Common myeloid progenitor, CD34-positive (primary cell): Measurements from ENCODE around the gene CTDSP2.

Experiments used
- CTCF ChIA-PET: fragments of 350-600 bp; sonication (Branson Sonifier 250); formaldehyde crosslinking; loops from one replicate; lab custom pipeline; 2021; ENCODE audit warnings: antibody characterized with exemption; lab: Charles Lee
- POLR2A ChIA-PET: fragments of 350-600 bp; sonication (Branson Sonifier 250); formaldehyde crosslinking; loops from one replicate; lab custom pipeline; 2021; ENCODE audit warnings: antibody characterized with exemption; lab: Charles Lee
- DNase-seq, 3 donors: peaks; one replicate each; pipeline versions ENCODE4 v3.0.0 to v3.0.0-alpha.2; 2013
- H3K27ac ChIP-seq, 2 experiments: 1 replicate in 1 of 2; 2 replicates in 1 of 2; pipeline ENCODE4 v1.7.0; 2013; ENCODE audit warnings: inconsistent platforms in 2 of 2, low read length in 2 of 2, mild to moderate bottlenecking in 2 of 2, low read depth in 1 of 2, moderate library complexity in 1 of 2; ENCODE audit not compliant: severe bottlenecking in 2 of 2, insufficient read depth in 1 of 2, poor library complexity in 1 of 2
- H3K27me3 ChIP-seq, 5 experiments: replicated peaks in 2 of 5; 1 replicate in 3 of 5; 2 replicates in 2 of 5; pipeline versions ENCODE4 v1.6.1 to v1.7.0; 2013; ENCODE audit warnings: low read length in 4 of 5, mild to moderate bottlenecking in 2 of 5, moderate library complexity in 2 of 5, inconsistent platforms in 1 of 5; ENCODE audit not compliant: insufficient read depth in 5 of 5, control insufficient read depth in 4 of 5
- H3K36me3 ChIP-seq, 4 experiments: 1 replicate in 2 of 4; 2 replicates in 2 of 4; pipeline versions ENCODE4 v1.6.1 to v1.7.0; 2013; ENCODE audit warnings: low read length in 3 of 4, control low read depth in 1 of 4, mild to moderate bottlenecking in 1 of 4; ENCODE audit not compliant: control insufficient read depth in 4 of 4, insufficient read depth in 4 of 4
- H3K4me1 ChIP-seq, 4 experiments: 1 replicate in 3 of 4; 2 replicates in 1 of 4; pipeline versions ENCODE4 v1.6.1 to v1.7.1; 2013; ENCODE audit warnings: low read length in 3 of 4, mild to moderate bottlenecking in 3 of 4, control low read depth in 1 of 4, inconsistent platforms in 1 of 4, moderate library complexity in 1 of 4; ENCODE audit not compliant: control insufficient read depth in 4 of 4, insufficient read depth in 4 of 4; ENCODE audit errors: control extremely low read depth in 1 of 4
- H3K4me3 ChIP-seq, 7 experiments: 1 replicate in 4 of 7; 2 replicates in 3 of 7; pipeline versions ENCODE4 v1.5.1 to v1.7.0; 2013; ENCODE audit warnings: mild to moderate bottlenecking in 7 of 7, low read length in 6 of 7, moderate library complexity in 6 of 7, inconsistent platforms in 2 of 7, low read depth in 2 of 7, control low read depth in 1 of 7; ENCODE audit not compliant: insufficient read depth in 4 of 7, control insufficient read depth in 1 of 7; ENCODE audit errors: extremely low read depth in 1 of 7
- H3K9me3 ChIP-seq, 5 experiments: 1 replicate in 4 of 5; 2 replicates in 1 of 5; pipeline versions ENCODE4 v1.6.1 to v1.7.1; 2013; ENCODE audit warnings: low read length in 4 of 5, mild to moderate bottlenecking in 2 of 5, inconsistent platforms in 1 of 5, low read depth in 1 of 5, moderate library complexity in 1 of 5; ENCODE audit not compliant: control insufficient read depth in 4 of 5, insufficient read depth in 2 of 5; ENCODE audit errors: control extremely low read depth in 1 of 5
- WGBS: methylation state at CpG from one replicate; pipeline ENCODE4 v1.1.5; 2013; ENCODE audit not compliant: insufficient coverage; 5-methylcytosine and 5-hydroxymethylcytosine counted together

CTDSP2 gene

DNA sequence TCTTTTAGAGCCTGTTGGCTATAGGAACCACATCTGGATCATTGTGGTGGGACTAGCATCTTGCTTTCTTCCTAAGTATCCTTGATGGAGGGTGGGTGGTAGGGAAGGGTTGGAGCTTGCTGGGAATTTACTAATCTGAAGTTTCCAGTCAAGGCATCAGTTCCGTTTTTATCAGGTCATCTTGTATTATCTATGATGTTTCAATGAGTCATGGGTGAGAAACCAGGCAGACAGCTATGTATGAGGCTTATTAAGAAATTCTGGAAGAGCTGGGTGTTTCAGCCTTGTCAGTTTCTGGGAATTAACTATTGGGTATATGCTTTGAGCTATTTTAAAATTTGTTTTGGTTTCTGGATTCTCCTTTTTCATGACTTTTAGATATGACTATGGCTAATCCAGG, 52.6 kb downstream of the CTDSP2 start:
- DNase-seq, result no peak
- ChIA-PET CTCF (interaction anchor here (1.2 to 3.6 kb wide), 7 partner anchors 9 to 26 kb away, joined by 3 to 19 read pairs (median 5); partner anchors contain the start of genes AVIL and TSFM), POLR2A (interaction anchor here (0.6 kb wide), 1 partner anchor 72 kb away, joined by 3 read pairs; no protein-coding TSS in a partner anchor)
- Histone ChIP-seq H3K27ac (no peak overlapping the region), H3K4me1 (peaks cover 0 to 7% (median 0%) of the 10 kb centered on the region in 4 experiments), H3K36me3 (peaks cover 21 to 66% (median 48%) of the 10 kb centered on the region in 4 experiments), H3K9me3 (no peaks in the 10 kb centered on the region), H3K27me3 (no peaks in the 10 kb centered on the region), H3K4me3 (no peak overlapping the region)
- 71% methylated on average over 1 of the region's 1 CpG for WGBS

DNA sequence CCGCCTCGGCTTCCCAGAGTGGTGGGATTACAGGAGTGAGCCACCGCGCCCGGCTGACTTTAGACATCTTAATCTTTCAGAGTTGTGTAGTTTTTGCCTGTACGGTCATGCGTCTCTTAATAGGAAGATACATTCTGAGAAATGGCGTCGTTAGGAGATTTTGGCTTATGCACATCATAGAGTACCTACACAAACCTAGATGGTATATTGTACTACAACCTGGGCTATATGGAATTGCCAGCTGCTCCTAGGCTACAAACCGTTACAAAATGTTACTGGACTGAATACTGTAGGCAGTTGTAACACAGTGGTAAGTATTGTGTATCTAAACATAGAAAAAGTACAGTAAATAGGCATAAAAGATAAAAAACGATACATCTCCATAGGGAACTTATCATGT, 62.7 kb downstream of the CTDSP2 start:
- Histone ChIP-seq H3K36me3 (peaks cover 13 to 37% (median 28%) of the 10 kb centered on the region in 4 experiments), H3K4me3 (peak overlapping the region in 2 of 7 experiments; percentile 96 to 99), H3K9me3 (no peaks in the 10 kb centered on the region), H3K27ac (no peak overlapping the region), H3K4me1 (peaks cover 9 to 34% (median 31%) of the 10 kb centered on the region in 4 experiments), H3K27me3 (no peaks in the 10 kb centered on the region)
- no peak for DNase-seq
- ChIA-PET POLR2A (no interaction called here), CTCF (interaction anchor here (0.7 to 2.6 kb wide), 11 partner anchors 10 to 122 kb away, joined by 3 to 14 read pairs (median 5); partner anchors contain the start of genes AVIL and CYP27B1)
- 100% methylated on average over 5 of the region's 11 CpGs for WGBS

- Histone ChIP-seq H3K27me3 (no peaks in the 10 kb centered on the region), H3K27ac (peak overlapping the region; percentile 75 to 91), H3K9me3 (no peaks in the 10 kb centered on the region), H3K4me1 (peaks cover 9 to 34% (median 31%) of the 10 kb centered on the region in 4 experiments), H3K36me3 (peaks cover 10 to 36% (median 25%) of the 10 kb centered on the region in 4 experiments), H3K4me3 (peak overlapping the region in 6 of 7 experiments; percentile 93 to 100 (median 98))
- WGBS, result 97% methylated on average over 5 of the region's 12 CpGs
- CTCF ChIA-PET, result interaction anchor here (0.7 to 2.7 kb wide), 18 partner anchors 11 to 151 kb away, joined by 3 to 18 read pairs (median 4); partner anchors contain the start of genes AVIL, CYP27B1, EEF1AKMT3 and METTL1
- no peak for DNase-seq
- POLR2A ChIA-PET, result interaction anchor here (1.3 kb wide), 1 partner anchor 11 kb away, joined by 8 read pairs; the partner anchor contains the start of genes EEF1AKMT3 and METTL1
These were observed 63.1 kb downstream of the CTDSP2 start for GRCh38 chr12:57783466-57783801.

GRCh38 chr12:57782608-57783465, 63.7 kb downstream of the CTDSP2 start, which contains the start of gene TSFM:
TSS of gene TSFM (plus strand) at chr12:57782787. CDS start at chr12:57782802, 15 bp downstream.
- H3K36me3 ChIP-seq, result peaks cover 10 to 36% (median 23%) of the 10 kb centered on the region in 4 experiments
- H3K27me3 ChIP-seq, result no peaks in the 10 kb centered on the region
- peak within 1 kb of the TSS; percentile 93 to 100 (median 99) for H3K4me3 ChIP-seq
- H3K4me1 ChIP-seq, result peaks cover 9 to 34% (median 31%) of the 10 kb centered on the region in 4 experiments
- 1% methylated on average over 44 of the region's 45 CpGs for WGBS
- DNase-seq, result peak; percentile 97 to 98 (median 97)
- peak within 1 kb of the TSS; percentile 75 to 91 for H3K27ac ChIP-seq
- H3K9me3 ChIP-seq, result no peaks in the 10 kb centered on the region
- ChIA-PET CTCF (interaction anchor here (0.7 to 2.7 kb wide), 19 partner anchors 11 to 152 kb away, joined by 3 to 18 read pairs (median 4); partner anchors contain the start of genes AVIL, CYP27B1, EEF1AKMT3 and METTL1), POLR2A (interaction anchor here (0.6 to 1.3 kb wide), 2 partner anchors 11 to 112 kb away, joined by 3 to 8 read pairs; partner anchors contain the start of genes EEF1AKMT3 and METTL1)

DNA sequence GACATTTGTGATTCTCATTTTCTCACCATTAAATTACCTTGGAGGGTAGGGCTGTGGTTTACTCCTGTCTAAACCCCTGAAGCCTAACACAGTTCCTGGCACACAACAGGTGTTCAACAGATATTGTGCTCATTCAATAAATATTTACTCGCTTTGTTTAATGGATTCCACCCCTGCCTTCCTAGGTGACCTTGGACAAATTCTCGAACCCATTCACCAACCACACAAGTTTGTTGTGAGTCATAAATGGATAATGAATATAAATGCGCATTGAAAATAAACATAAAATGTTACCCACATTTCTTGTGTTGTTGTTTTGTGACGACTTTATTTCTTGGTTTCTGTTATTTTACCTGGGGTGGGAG, 64.3 kb downstream of the CTDSP2 start:
- Histone ChIP-seq H3K36me3 (peaks cover 8 to 34% (median 18%) of the 10 kb centered on the region in 4 experiments), H3K4me1 (peaks cover 9 to 34% (median 31%) of the 10 kb centered on the region in 4 experiments), H3K9me3 (no peaks in the 10 kb centered on the region), H3K4me3 (peak overlapping the region in 6 of 7 experiments; percentile 93 to 100 (median 98)), H3K27ac (no peak overlapping the region), H3K27me3 (no peaks in the 10 kb centered on the region)
- ChIA-PET POLR2A (interaction anchor here (1.3 kb wide), 1 partner anchor 10 kb away, joined by 8 read pairs; the partner anchor contains the start of genes EEF1AKMT3 and METTL1), CTCF (interaction anchor here (1.0 to 2.7 kb wide), 13 partner anchors 11 to 153 kb away, joined by 3 to 18 read pairs (median 5); no protein-coding TSS in a partner anchor)
- WGBS, result no CpG with 5 or more reads among the region's 4 CpGs
- no peak for DNase-seq

- peaks cover 9 to 34% (median 31%) of the 10 kb centered on the region in 4 experiments for H3K4me1 ChIP-seq
- ChIA-PET POLR2A (interaction anchor here (0.7 kb wide), 1 partner anchor 30 kb away, joined by 3 read pairs; the partner anchor contains the start of gene CDK4), CTCF (interaction anchor here (0.7 to 10.4 kb wide), 11 partner anchors 9 to 117 kb away, joined by 3 to 74 read pairs (median 5); partner anchors contain the start of genes CYP27B1, EEF1AKMT3 and METTL1)
- 90% methylated on average over 2 of the region's 2 CpGs for WGBS
- H3K27me3 ChIP-seq, result no peaks in the 10 kb centered on the region
- DNase-seq, result peak in 2 of 3 donors; percentile 24 to 37
- H3K27ac ChIP-seq, result no peak overlapping the region
- H3K36me3 ChIP-seq, result peaks cover 6 to 30% (median 14%) of the 10 kb centered on the region in 4 experiments
- H3K4me3 ChIP-seq, result peak overlapping the region in 1 of 7 experiments; percentile 96
- H3K9me3 ChIP-seq, result no peaks in the 10 kb centered on the region
These were observed 64.7 kb downstream of the CTDSP2 start for GRCh38 chr12:57781801-57782200.
